ENCODE measurements around the gene EXOC6B. TPM values are rescaled to one million over a fixed set of nuclear protein-coding genes. Genes with fewer than 3 reads are reported as not detected.

The EXOC6B gene
- total and polyA plus RNA-seq, 9 of the 15 experiments (the other 6 are each of a cell fraction or from before 2014, with no cell fraction given) = 0.28 to 4.2 (median 2.0) TPM

- TF ChIP-seq PRDM10 (IDR thresholded peaks at IDR 0.05; ENCODE audit: partially characterized antibody) (no peak), NCOA4 (IDR thresholded peaks at IDR 0.05; ENCODE audit: partially characterized antibody) (no peak), SRF (CRISPR knock-in tag; IDR thresholded peaks at IDR 0.05) (no peak)
These were observed 206.2 kb downstream of the EXOC6B start (continued) for GRCh38 chr2:72619626-72620025.

GRCh38 chr2:72613931-72614330, 211.9 kb downstream of the EXOC6B start:
- intact Hi-C loops (cut with micrococcal nuclease) (loop anchor here (10.0 kb wide), 1 partner anchor 131 kb away; no protein-coding TSS in a partner anchor), in situ Hi-C loops (cut with MboI) (no loop called here)
- Histone ChIP-seq H2AFZ (ENCODE audit: low read depth, low read length) (no peak overlapping the region), H3K4me1 (replicated peaks in 1 of 2; ENCODE audit: control insufficient read depth in 2 of 2, insufficient read depth in 2 of 2, low read length in 2 of 2) (no peaks in the 10 kb centered on the region), H3K9me3 (replicated peaks; ENCODE audit: control insufficient read depth, insufficient read depth, low read depth, low read length) (no peaks in the 10 kb centered on the region), H4K20me1 (replicated peaks; ENCODE audit: control insufficient read depth, insufficient read depth, low read length) (no peaks in the 10 kb centered on the region), H3K79me2 (ENCODE audit: control insufficient read depth, insufficient read depth, low read length) (no peaks in the 10 kb centered on the region), H3K27ac (ENCODE audit: extremely low read depth, low read depth, low read length) (no peak overlapping the region), H3K27me3 (ENCODE audit: control insufficient read depth in 2 of 2, insufficient read depth in 2 of 2, low read length in 2 of 2) (no peaks in the 10 kb centered on the region), H3K36me3 (ENCODE audit: control insufficient read depth, insufficient read depth, low read length) (no peaks in the 10 kb centered on the region), H3K4me3 (no peak overlapping the region), H3K9ac (ENCODE audit: insufficient read depth in 1 of 2, low read depth in 2 of 2, low read length in 2 of 2) (no peak overlapping the region), H3K9me1 (ENCODE audit: control insufficient read depth, insufficient read depth, low read length) (no peaks in the 10 kb centered on the region), H3K4me2 (ENCODE audit: insufficient read depth, low read length) (no peak overlapping the region)
- POLR2A ChIA-PET = interaction anchor here (1.2 kb wide), 1 partner anchor 8 kb away, joined by 3 read pairs; no protein-coding TSS in a partner anchor
- 8% methylated on average over 3 of the region's 3 CpGs for WGBS (ENCODE audit: insufficient coverage, low coverage, missing lambda C conversion rate)
- ATAC-seq = no peak
- FAIRE-seq = no peak
- CTCF ChIA-PET (ENCODE audit: low intra/inter-chr PET ratio) = no interaction called here
- TF ChIP-seq HMGN3 (IDR thresholded peaks at IDR 0.05; ENCODE audit: borderline replicate concordance, extremely low read depth, insufficient read length, low read depth, low read length) (no peak), YBX1 (IDR thresholded peaks at IDR 0.05) (no peak), MAX (CRISPR knock-in tag; IDR thresholded peaks at IDR 0.05) (no peak), RNF219 (CRISPR knock-in tag; IDR thresholded peaks at IDR 0.05) (no peak)
- DNase-seq (ENCODE audit: extremely low read depth in 1 of 4, low spot score in 3 of 4) = no peak
- BruUV-seq (replicated peaks) = no TSS peak

Measured in K562 (cell line).